ENCODE results near the gene PCDH9.
A peak's percentile ranks its signal among the peaks of the same experiment; 100 is the strongest.

Gene PCDH9

DNA sequence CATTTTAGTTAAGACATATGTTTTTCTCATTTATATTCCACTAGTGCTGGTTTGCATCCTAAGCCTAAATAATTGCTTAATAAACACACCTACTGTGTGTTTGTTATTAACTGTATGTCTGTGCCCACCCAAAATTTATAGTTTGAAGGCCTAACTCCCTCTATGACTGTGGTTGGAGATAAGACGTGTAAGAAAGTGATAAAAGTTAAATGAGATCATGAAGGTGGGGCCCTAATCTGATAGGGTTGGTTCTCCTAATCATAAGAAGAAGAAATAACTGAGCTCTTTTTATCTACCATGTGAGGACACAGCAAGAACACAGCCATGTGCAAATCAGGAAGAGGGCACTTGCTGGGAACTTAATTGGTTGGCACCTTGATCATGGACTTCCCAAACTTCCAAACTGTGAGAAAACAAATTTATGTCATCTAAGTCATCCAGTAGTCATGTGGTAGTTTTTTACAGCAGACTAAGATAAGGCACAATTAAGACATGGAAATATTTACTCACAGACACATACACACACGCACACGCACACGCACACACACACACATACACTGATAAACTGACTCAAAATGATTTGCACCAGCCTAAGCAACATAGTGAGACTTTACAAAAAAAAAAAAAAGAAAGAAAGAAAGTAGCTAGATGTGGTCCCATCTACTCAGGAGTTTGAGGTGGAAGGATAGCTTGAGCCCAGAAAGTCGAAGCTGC, 662.1 kb downstream of the PCDH9 start:
- DNase-seq, result no peak

DNA sequence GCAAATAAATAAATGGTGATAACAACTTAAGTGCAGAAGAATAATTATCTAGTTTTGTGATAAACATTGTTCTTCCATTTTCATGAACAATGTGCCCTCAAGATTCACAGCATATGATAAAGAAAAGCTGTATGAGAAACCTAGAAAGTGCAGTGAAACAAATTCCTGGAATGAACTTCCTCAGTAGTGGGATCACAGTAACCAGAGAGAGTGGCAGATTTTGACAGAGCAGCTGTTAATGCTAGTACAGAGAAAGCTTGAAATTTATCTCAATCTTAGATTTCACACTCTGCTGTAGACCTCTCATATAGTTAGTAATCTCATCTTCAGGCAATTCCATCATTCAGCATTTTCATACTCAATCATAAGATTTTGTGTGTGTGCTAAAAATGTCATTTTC, 664.9 kb downstream of the PCDH9 start:
- DNase-seq, result no peak

DNA sequence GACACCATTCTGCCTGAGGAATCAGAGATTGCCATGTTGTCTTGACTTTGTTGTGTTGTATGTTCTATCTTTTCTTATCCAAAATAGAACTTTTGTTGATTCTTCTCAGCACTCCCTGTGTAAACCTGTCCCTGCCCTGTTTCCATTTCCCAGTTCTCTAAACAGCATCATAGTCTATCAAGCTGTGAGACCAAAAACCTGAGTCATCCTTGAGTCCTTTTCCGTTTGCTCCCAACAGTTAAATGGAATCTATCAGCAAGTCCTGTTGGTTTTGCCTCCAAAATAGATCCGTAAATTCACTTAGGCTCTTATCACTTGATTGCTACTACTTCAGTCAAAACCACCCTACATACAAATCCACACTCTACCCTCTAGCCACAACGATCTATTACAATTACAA, 667.1 kb downstream of the PCDH9 start:
- no peak for DNase-seq

DNA sequence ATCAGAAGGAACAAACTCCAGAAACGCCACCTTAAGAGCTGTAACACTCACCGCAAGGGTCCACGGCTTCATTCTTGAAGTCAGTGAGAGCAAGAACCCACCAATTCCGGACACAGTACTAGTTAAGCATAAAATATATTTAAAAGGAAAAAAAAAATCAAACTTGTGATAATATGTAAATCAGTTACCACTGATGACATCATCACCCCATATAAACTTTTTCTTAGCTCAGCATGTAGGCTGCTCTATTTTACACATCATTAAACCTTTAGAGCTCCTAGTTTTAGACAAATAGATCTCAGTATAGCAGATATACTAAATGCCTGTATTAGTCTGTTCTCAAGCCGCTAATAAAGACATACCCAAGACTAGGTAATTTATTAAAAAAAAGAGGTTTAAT, 668.1 kb downstream of the PCDH9 start:
- DNase-seq, result no peak

DNA sequence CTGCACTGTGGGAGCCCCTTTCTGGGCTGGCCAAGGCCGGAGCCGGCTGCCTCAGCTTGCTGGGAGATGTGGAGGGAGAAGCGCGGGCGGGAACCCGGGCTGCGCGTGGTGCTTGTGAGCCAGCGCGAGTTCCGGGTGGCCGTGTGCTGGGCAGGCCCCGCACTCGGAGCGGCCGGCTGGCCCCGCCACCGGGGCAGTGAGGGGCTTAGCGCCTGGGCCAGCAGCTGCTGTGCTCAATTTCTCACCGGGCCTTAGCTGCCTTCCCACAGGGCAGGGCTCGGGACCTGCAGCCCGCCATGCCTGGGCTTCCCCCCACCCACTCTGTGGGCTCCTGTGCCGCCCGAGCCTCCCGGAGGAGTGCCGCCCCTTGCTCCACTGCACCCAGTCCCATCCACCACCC, 669.1 kb downstream of the PCDH9 start:
- DNase-seq, result no peak

DNA sequence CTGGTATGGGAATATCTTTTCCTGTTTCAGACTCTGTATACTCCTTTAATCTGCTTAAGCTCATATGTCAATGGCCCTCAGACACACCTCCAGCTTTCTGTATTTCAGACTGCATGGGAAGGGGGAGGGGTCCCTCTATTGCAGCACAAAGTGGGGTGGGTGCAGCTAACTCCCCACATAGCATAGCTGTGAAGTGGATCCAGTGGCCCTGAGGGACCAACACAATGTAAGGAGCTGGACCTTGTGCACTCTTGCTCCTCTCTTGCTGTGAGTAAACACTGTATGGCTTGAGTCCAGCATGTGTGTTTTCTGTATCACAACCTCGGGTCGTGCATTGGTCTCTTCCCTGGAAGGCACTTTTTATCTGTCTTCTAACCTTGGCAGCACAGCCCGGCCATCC, 669.9 kb downstream of the PCDH9 start:
- no peak for DNase-seq

DNA sequence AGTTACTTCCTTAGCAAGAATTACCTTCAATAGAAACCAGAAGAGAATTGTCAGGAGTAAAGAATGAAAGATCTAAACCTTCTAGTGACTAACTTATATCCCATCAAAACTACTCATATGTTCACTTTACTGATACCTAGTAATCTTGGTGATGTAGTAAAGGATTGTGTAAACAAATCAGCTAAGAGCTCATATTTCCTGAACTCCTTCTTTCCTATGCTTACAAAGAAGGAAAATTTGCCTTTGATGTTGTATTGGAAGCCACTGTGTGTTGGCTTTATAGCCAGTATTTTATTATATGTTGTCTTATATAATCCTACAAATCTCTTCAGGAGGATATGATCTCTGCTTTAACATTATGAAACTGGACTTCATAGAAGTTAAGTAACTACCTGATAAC, 671.0 kb downstream of the PCDH9 start:
- no peak for DNase-seq

DNA sequence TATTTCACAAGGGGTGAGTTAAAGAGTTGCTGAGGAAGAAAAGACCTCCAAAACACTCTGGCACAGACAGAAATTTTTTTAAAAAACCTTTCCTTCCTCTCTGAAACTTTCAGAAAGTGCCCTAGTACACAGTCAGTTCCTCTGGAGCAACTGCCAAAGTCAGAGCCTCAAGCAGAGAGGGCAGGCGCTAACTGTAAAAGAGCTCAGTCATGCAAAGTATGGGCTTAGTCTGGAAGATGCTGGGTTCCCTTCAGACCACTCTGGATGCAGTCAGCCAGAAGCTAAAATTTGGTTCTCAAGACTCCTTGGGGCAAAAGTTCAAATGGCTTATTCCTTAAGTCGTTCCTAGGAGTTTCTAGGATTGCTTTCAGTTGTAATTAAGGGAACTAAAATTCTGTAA, 671.6 kb downstream of the PCDH9 start:
- DNase-seq, result no peak

DNA sequence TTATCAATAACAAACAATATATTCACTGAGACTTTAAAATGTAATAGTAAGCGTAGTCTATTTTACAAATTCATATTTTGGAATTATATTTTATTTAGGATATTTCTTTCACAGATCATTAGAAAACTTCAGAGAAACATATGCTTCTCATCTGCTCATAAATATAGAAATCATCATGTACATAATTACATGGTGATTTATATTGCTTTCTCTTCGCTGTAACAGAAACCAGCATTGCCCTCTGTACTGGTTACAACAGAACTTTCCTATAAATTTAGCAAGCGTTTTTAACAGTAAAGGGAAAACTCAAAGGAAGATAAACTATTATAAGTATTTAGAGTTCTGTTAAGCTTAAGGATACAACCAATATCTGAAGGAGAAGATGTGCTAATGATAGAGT, 672.8 kb downstream of the PCDH9 start:
- no peak for DNase-seq

DNA sequence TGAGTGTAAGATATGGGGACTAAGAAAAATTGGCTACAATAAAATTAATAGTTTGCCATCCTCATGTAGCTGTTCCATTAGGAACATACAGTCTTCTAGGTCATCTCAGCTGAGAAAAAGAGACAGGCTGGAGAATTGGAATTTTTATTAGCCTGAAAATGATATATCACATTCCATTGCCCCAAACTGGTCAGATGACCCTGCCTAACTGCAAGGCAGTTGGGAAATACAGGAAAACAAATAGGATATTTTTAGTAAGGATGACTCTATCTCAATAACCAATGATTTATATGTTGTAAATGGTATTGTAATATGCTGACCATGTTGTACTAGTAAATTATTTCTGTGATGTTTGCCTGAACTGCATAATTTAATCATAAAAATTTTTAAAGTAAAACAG, 673.8 kb downstream of the PCDH9 start:
- DNase-seq, result no peak

DNA sequence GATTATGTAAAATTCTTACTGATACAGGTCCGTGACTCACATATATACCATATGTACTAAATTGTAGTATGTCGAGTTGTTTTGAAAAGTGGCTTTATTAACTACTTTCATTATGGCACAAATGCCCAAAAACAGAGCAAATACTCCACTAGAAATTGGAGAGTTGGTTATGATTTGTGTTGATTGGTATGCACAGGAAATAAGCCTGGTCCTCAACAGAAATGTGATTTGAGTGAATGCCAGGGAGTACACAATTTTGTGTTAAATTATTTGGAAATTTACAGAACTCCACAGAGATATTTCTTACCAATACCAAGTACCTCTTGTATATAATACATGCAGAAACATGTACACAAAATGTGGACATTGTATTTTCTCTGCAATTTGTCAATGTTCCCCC, 676.7 kb downstream of the PCDH9 start:
- DNase-seq, result no peak

DNA sequence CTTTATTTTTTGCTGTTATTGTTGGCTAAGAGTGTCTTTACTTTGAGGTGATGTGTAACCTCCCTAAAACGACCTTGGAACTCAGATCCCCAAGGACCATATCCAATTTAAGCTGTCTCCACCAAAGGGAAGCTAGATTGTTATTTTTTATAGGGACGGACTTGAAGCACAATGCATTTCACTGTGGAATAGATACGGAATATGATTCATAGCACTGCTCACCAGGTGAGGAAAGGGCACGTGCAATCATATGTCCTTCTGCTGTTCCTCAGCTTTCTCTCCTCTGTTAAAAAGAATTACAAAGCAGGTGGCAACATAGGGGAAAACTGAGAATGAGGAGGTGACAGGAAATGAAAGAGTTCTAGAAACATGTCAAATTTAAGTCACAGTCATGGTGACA, 679.0 kb downstream of the PCDH9 start:
- no peak for DNase-seq

DNA sequence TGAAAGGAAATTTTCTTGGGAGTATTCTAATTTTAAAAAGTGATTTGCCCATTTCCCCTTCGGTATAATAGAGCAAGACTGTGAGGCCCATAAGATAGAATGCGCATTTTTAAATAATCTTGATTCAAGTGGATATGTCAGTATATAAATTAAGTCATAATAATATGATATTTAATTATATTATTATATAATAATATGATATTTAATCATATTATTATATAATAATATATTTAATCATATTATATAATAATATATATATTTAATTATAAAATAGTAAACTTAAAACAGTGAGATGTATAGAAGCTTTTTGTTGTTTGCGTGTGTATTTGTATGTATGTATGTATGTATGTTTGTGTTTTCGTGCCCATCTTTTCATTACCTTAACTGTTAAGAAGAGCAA, 682.5 kb downstream of the PCDH9 start:
- no peak for DNase-seq

DNA sequence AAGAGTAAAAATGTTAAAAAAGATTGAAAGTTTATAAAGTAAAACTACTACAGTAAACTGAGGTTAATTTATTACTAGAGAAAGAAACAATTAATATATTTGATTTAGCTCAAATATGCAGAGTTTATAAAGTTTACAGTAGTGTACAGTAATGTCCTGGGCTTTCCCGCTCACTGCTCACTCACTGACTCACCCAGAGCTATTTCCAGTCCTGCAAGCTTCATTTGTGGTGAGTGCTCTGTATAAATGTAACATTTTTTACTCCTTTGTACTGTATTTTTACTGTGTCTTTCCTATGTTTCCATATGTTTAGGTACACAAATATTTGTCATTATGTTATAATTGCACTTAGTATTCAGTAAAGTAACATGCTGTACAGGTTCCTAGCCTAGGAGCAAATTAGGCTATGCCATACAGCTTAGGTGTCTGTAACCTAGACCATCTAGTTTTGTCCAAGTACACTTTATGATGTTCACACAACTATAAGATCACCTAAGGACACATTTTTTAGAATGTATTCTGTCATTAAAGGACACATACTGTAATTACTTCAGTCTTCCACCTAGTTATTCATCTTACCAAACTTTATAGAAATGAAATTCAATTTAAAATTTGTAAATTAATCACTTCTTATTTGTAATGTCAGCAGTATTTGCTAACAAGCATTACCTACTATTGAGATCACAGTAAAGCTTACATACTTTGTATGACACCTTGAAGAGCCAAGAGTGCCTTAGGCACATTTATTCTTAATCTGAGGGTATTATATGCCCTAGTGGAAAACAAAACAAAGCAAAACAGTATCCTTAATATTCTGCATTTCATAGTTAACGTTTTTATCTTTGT, 683.4 kb downstream of the PCDH9 start:
- no peak for DNase-seq

DNA sequence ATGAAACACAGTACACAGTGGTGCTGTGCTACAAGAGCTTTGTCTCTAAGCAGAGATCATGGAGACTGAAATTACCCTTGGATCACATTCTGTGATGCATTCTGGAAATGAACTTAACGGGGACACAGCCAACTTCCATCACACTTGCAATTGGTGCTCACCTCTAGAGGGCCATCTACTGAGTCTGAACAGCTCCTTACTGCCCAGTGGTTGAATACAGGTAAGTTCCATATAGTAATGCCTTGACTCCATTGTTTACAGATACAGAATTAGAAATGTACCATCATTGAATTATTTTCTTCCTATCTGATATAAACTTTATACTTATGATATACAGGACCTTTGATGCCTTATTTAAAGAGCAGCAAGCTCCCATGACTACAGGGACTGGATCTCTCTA, 686.4 kb downstream of the PCDH9 start:
- DNase-seq, result no peak

DNA sequence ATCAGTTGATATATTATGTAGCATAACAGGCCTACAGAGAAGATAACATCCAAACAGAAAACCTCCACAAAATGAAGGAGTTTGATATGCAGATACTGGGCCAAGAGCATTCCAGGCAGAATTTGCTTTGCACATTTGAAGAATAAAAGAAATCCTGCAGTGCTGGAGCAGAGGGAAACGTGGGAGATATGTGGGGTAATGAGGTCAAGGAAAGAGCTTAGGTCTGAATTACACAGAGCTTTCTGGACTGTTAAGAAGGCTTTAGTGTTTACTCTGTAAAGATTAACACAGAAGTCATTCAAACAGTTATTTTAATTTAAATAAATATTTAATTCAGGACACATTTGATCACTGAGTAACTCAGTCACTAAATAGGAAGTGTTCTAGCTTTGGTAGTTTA, 692.7 kb downstream of the PCDH9 start:
- DNase-seq, result no peak

DNA sequence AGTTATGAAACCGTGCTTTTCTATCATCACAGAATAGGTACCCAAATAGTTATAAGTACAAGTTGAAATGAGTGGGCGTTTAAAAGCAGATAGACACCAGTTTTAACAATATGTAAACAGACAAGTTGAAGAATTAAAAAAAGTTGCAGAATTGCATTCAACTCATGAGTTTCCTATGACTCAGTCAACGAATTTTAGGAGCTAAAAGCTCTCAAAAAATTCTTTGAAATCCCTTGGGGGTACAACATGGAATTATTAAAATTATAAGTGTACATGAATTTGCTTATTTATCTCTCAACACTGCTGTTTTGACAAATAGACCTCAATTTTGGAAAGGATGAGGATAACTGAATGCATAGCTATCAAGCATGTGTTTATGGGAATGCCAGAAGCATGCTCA, 693.4 kb downstream of the PCDH9 start:
- DNase-seq, result no peak

DNA sequence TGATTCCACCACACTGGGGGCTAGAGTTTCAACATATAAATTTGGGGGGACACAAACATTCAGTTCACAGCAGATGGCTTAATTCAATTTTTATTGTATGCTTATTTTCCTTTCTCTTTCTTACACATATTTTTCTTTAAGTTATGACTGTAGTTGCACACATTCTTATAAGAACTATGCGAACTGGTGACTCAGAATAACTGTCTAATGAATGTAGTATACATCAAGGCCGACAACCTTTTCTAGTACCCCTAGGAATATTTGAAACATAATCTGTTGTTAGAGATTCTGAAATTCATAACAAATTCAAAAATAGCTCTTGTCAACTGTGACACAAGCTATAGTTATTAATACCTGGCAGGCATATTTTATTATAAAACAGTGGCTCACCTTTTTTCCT, 695.6 kb downstream of the PCDH9 start:
- no peak for DNase-seq

DNA sequence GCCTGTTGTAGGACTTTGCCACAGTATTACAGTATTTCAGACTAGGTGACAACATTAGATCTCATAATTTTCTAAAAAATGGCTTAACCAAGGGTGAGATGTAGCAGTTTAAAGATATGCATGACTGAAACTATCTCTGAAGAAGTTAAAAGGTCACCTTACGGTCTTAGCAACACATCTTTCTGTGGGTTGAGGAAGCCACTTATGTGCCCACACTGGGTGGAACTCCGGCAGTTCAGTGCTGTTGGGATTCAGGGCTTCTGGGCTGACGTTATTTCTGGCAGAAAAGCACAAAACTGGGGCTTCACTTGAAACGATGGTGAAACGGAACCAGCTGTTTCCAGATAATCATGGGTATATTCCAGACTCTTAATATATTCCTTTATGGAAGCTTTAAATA, 697.3 kb downstream of the PCDH9 start:
- no peak for DNase-seq

DNA sequence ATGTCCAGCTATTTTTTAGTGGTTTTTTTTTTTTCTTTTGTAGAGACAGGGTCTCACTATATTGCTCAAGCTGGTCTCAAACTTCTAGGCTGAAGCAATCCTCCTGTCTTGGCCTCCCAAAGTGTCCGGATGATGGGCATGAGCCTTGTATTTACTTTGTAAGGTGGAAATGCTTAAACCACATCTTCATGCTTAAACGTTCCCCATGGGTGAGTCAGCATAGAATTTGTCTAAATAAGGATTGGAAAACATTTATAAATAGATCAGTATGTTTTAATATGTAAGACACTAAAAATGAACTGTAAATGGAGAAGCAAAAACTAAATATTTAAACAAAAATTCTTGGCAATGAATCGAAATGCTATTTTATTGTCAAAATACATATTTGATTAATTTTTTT, 698.0 kb downstream of the PCDH9 start:
- no peak for DNase-seq

DNA sequence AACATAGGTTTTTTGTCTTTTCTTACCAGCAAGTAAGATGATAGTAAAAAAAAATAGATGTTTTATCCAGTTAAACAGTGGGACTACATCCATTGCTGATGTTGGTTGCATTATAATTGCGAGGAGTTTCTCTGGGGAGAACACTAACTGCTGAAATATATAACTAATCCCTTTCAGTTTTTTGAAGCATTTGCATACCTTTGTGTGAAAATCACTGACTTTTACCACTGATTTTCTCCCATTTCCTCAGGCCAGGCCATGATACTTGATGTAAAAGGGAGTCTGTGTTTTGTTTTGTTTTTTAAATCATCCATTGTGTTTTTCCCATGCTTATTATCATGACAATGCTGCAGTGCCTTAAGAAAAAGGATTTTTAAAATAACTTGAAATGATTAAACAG, 699.5 kb downstream of the PCDH9 start:
- no peak for DNase-seq

DNA sequence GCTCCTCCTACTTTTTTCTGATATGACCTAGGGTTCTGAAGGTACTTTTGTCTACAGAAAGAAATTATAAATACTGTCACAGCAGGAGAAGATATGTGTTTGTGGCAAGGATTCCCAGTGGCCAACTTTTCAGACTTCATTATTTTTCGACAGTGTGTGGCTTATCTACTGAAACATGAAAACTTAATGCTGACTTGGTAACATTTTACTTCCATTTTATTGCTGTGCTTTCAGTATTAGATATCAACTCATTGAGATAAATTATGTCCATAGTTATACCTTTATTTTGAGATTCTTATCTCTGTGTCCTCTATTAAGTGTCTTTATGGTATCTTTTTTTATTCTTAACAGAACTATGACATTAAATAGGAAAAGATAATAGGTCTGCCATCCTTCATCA, 700.0 kb downstream of the PCDH9 start:
- no peak for DNase-seq

DNA sequence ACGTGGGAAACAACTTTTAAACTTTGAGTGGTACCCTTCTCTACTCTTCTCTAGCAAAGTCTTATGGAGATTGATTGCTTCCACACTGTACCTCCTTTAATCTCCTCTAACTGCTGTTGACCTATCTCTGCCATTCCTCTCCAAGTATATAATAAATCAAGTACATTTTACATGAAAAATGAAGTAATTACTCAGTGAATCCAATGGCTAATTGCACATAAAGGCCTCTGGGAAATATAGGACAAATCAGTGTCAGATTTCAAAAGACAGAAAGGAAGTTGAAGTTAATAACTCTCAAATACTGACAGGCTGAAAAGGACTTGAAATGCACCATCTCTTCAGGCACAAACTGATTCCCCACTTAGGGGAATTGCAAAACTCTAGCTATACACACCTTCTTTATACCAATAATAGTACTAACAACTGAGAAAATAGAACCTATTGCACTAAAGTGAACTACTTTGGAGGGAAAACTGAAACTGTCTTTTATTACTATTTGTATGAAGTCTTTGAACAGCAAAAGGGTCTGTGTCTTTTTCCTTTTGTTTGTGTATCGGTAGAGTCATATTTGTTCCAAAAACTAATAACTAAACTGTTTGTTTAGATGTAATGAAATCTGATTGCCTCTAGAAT, 701.1 kb downstream of the PCDH9 start:
- DNase-seq, result peak; percentile 20

DNA sequence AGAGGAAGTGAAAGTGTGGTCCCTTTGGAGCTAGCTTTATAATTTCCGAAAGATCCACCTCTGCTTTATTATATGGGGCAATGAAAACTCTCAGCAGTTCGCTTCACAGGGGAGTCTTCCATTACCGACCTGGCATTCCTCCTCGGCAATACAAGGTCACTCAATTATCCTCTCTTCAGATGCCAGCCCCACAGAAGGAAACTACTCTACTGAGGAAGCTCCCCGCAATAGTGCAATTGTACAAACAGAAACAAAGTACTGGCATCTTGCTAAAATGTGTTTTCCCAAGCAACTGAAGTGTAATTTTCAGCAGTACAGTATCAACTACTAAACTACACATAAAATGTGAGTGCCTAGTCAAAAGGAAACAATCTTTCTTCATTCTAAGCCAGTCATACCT, 702.0 kb downstream of the PCDH9 start:
- DNase-seq, result no peak

Data from right kidney (tissue), 1 donor.